Mesendoderm (in vitro differentiated cells): ENCODE measurements around the gene C10orf95.

Source experiments
- DNase-seq: peaks from one replicate; pipeline ENCODE4 v3.0.0; 2013
- H2AK5ac ChIP-seq: 2 replicates; pipeline ENCODE4 v1.6.1; 2013; ENCODE audit warnings: low read length, inconsistent platforms
- H2BK120ac ChIP-seq: 2 replicates; pipeline ENCODE4 v1.6.1; 2013; ENCODE audit warnings: low read depth, mild to moderate bottlenecking, low read length, moderate library complexity, mixed read lengths
- H2BK15ac ChIP-seq: replicated peaks from 2 replicates; pipeline ENCODE4 v1.6.1; 2013; ENCODE audit warnings: low read depth, mild to moderate bottlenecking, moderate library complexity
- H2BK5ac ChIP-seq: 2 replicates; pipeline ENCODE4 v1.6.1; 2013; ENCODE audit warnings: low read length, inconsistent platforms
- H3K18ac ChIP-seq: 2 replicates; pipeline ENCODE4 v1.6.1; 2013; ENCODE audit warnings: mild to moderate bottlenecking, low read length, mixed read lengths
- H3K23ac ChIP-seq: one replicate; pipeline ENCODE4 v1.6.1; 2013; ENCODE audit warnings: low read length
- H3K27ac ChIP-seq: 2 replicates; pipeline ENCODE4 v1.5.1; 2013; ENCODE audit warnings: low read depth, mild to moderate bottlenecking, inconsistent platforms, low read length, moderate library complexity
- H3K27me3 ChIP-seq: 2 replicates; pipeline ENCODE4 v1.6.1; 2013; ENCODE audit warnings: low read length, control low read depth, mild to moderate bottlenecking, inconsistent platforms; ENCODE audit not compliant: insufficient read depth, poor library complexity
- H3K36me3 ChIP-seq: 2 replicates; pipeline ENCODE4 v1.6.1; 2013; ENCODE audit warnings: low read length, inconsistent platforms; ENCODE audit not compliant: control insufficient read depth, insufficient read depth
- H3K4ac ChIP-seq: one replicate; pipeline ENCODE4 v1.6.1; 2013; ENCODE audit warnings: low read depth, mild to moderate bottlenecking, low read length, moderate library complexity
- H3K4me1 ChIP-seq: 2 replicates; pipeline ENCODE4 v1.6.1; 2013; ENCODE audit warnings: low read depth, low read length, inconsistent platforms; ENCODE audit not compliant: control insufficient read depth
- H3K4me2 ChIP-seq: 2 replicates; pipeline ENCODE4 v1.6.1; 2013; ENCODE audit warnings: low read length
- H3K4me3 ChIP-seq: 2 replicates; pipeline ENCODE4 v1.5.1; 2013; ENCODE audit warnings: mild to moderate bottlenecking, low read length
- H3K56ac ChIP-seq: one replicate; pipeline ENCODE4 v1.6.1; 2013; ENCODE audit warnings: low read length
- H3K79me1 ChIP-seq: 2 replicates; pipeline ENCODE4 v1.6.1; 2013; ENCODE audit warnings: low read length, inconsistent platforms
- H3K79me2 ChIP-seq: 2 replicates; pipeline ENCODE4 v1.6.1; 2013; ENCODE audit warnings: mild to moderate bottlenecking, low read length; ENCODE audit not compliant: control insufficient read depth, insufficient read depth
- H3K9ac ChIP-seq: 2 replicates; pipeline ENCODE4 v1.6.1; 2013; ENCODE audit warnings: low read length, inconsistent platforms
- H4K5ac ChIP-seq: one replicate; pipeline ENCODE4 v1.6.1; 2013; ENCODE audit warnings: low read length
- H4K8ac ChIP-seq: one replicate; pipeline ENCODE4 v1.6.1; 2013; ENCODE audit warnings: low read depth, mild to moderate bottlenecking, control low read depth, low read length, moderate library complexity
- WGBS: extraction: QIAGEN DNeasy Blood & Tissue Kit; methylation state at CpG from one replicate; pipeline ENCODE4 v1.1.7; 2013; ENCODE audit warnings: low lambda C conversion rate, missing lambda C conversion rate; ENCODE audit not compliant: insufficient coverage; ENCODE audit errors: extremely low coverage; 5-methylcytosine and 5-hydroxymethylcytosine counted together

Gene C10orf95

GRCh38 chr10:102406815-102407214, 44.5 kb downstream of the C10orf95 start:
- Histone ChIP-seq H2BK15ac (no peak overlapping the region), H3K36me3 (no peaks in the 10 kb centered on the region), H2AK5ac (no peak overlapping the region), H3K4me2 (no peak overlapping the region), H2BK5ac (no peak overlapping the region), H3K18ac (no peak overlapping the region), H3K79me2 (no peaks in the 10 kb centered on the region), H3K56ac (no peak overlapping the region), H3K79me1 (no peaks in the 10 kb centered on the region), H3K4ac (no peak overlapping the region), H4K8ac (no peak overlapping the region), H3K4me3 (no peak overlapping the region), H4K5ac (no peak overlapping the region), H3K27ac (no peak overlapping the region), H2BK120ac (no peak overlapping the region), H3K4me1 (no peaks in the 10 kb centered on the region), H3K27me3 (peaks cover 32% of the 10 kb centered on the region), H3K23ac (no peak overlapping the region), H3K9ac (no peak overlapping the region)
- no peak for DNase-seq
- no CpG with 5 or more reads among the region's 2 CpGs for WGBS

- Histone ChIP-seq H3K79me1 (no peaks in the 10 kb centered on the region), H2BK15ac (no peak overlapping the region), H3K27ac (no peak overlapping the region), H3K27me3 (peaks cover 25% of the 10 kb centered on the region), H3K18ac (no peak overlapping the region), H3K4me2 (no peak overlapping the region), H3K36me3 (no peaks in the 10 kb centered on the region), H3K4me1 (no peaks in the 10 kb centered on the region), H3K56ac (no peak overlapping the region), H4K8ac (no peak overlapping the region), H3K4ac (no peak overlapping the region), H3K79me2 (no peaks in the 10 kb centered on the region), H4K5ac (no peak overlapping the region), H3K9ac (no peak overlapping the region), H2AK5ac (no peak overlapping the region), H3K23ac (no peak overlapping the region), H3K4me3 (no peak overlapping the region), H2BK120ac (no peak overlapping the region), H2BK5ac (no peak overlapping the region)
- no CpG with 5 or more reads among the region's 6 CpGs for WGBS
- no peak for DNase-seq
These were observed 45.7 kb downstream of the C10orf95 start for GRCh38 chr10:102405632-102406031.

GRCh38 chr10:102405108-102405571, 46.2 kb downstream of the C10orf95 start:
- H3K56ac ChIP-seq, result no peak overlapping the region
- no peak overlapping the region for H2AK5ac ChIP-seq
- H3K4ac ChIP-seq, result no peak overlapping the region
- H3K79me2 ChIP-seq, result no peaks in the 10 kb centered on the region
- peaks cover 23% of the 10 kb centered on the region for H3K27me3 ChIP-seq
- no peak overlapping the region for H4K8ac ChIP-seq
- H3K23ac ChIP-seq, result no peak overlapping the region
- H2BK15ac ChIP-seq, result no peak overlapping the region
- no peaks in the 10 kb centered on the region for H3K4me1 ChIP-seq
- WGBS, result no CpG with 5 or more reads among the region's 19 CpGs
- no peaks in the 10 kb centered on the region for H3K79me1 ChIP-seq
- no peak overlapping the region for H3K18ac ChIP-seq
- no peak overlapping the region for H3K27ac ChIP-seq
- H4K5ac ChIP-seq, result no peak overlapping the region
- no peak for DNase-seq
- H3K36me3 ChIP-seq, result no peaks in the 10 kb centered on the region
- H2BK120ac ChIP-seq, result no peak overlapping the region
- no peak overlapping the region for H3K4me2 ChIP-seq
- H2BK5ac ChIP-seq, result no peak overlapping the region
- no peak overlapping the region for H3K9ac ChIP-seq
- no peak overlapping the region for H3K4me3 ChIP-seq

- Histone ChIP-seq H3K56ac (no peak overlapping the region), H2BK120ac (no peak overlapping the region), H3K18ac (no peak overlapping the region), H3K79me1 (no peaks in the 10 kb centered on the region), H3K27ac (no peak overlapping the region), H3K27me3 (peaks cover 17% of the 10 kb centered on the region), H2AK5ac (no peak overlapping the region), H2BK15ac (no peak overlapping the region), H3K4me1 (peaks cover 2% of the 10 kb centered on the region), H3K23ac (no peak overlapping the region), H4K8ac (no peak overlapping the region), H3K4me2 (no peak overlapping the region), H3K9ac (no peak overlapping the region), H3K36me3 (no peaks in the 10 kb centered on the region), H3K4ac (no peak overlapping the region), H3K4me3 (no peak overlapping the region), H4K5ac (no peak overlapping the region), H2BK5ac (no peak overlapping the region), H3K79me2 (no peaks in the 10 kb centered on the region)
- no peak for DNase-seq
- WGBS, result no CpG with 5 or more reads among the region's 17 CpGs
These were observed 46.8 kb downstream of the C10orf95 start for GRCh38 chr10:102404361-102405107.

GRCh38 chr10:102403115-102403514, 48.2 kb downstream of the C10orf95 start:
- no peak for DNase-seq
- H2BK15ac ChIP-seq, result no peak overlapping the region
- H3K79me1 ChIP-seq, result no peaks in the 10 kb centered on the region
- H2AK5ac ChIP-seq, result no peak overlapping the region
- whole genome bisulfite sequencing, result no CpG with 5 or more reads among the region's 13 CpGs
- no peak overlapping the region for H3K27ac ChIP-seq
- no peak overlapping the region for H3K4ac ChIP-seq
- no peak overlapping the region for H3K9ac ChIP-seq
- H3K23ac ChIP-seq, result no peak overlapping the region
- H3K18ac ChIP-seq, result no peak overlapping the region
- H4K5ac ChIP-seq, result no peak overlapping the region
- H4K8ac ChIP-seq, result no peak overlapping the region
- peaks cover 2% of the 10 kb centered on the region for H3K4me1 ChIP-seq
- no peak overlapping the region for H3K4me3 ChIP-seq
- H3K4me2 ChIP-seq, result no peak overlapping the region
- H3K36me3 ChIP-seq, result no peaks in the 10 kb centered on the region
- no peak overlapping the region for H2BK5ac ChIP-seq
- peaks cover 6% of the 10 kb centered on the region for H3K27me3 ChIP-seq
- H3K79me2 ChIP-seq, result no peaks in the 10 kb centered on the region
- H2BK120ac ChIP-seq, result no peak overlapping the region
- no peak overlapping the region for H3K56ac ChIP-seq

GRCh38 chr10:102402512-102402896, 48.8 kb downstream of the C10orf95 start:
- no peak overlapping the region for H2BK120ac ChIP-seq
- no peak overlapping the region for H3K4ac ChIP-seq
- H4K8ac ChIP-seq, result no peak overlapping the region
- no peaks in the 10 kb centered on the region for H3K36me3 ChIP-seq
- no peaks in the 10 kb centered on the region for H3K79me1 ChIP-seq
- no peak for DNase-seq
- no peak overlapping the region for H3K9ac ChIP-seq
- H2BK15ac ChIP-seq, result no peak overlapping the region
- H3K27me3 ChIP-seq, result peaks cover 3% of the 10 kb centered on the region
- H3K4me3 ChIP-seq, result no peak overlapping the region
- H3K56ac ChIP-seq, result no peak overlapping the region
- H3K27ac ChIP-seq, result no peak overlapping the region
- no peak overlapping the region for H2BK5ac ChIP-seq
- no peak overlapping the region for H3K4me2 ChIP-seq
- no CpG with 5 or more reads among the region's 5 CpGs for WGBS
- H2AK5ac ChIP-seq, result no peak overlapping the region
- no peak overlapping the region for H3K18ac ChIP-seq
- H3K23ac ChIP-seq, result no peak overlapping the region
- no peak overlapping the region for H4K5ac ChIP-seq
- H3K4me1 ChIP-seq, result peaks cover 2% of the 10 kb centered on the region
- H3K79me2 ChIP-seq, result no peaks in the 10 kb centered on the region
